ENCODE measurements around the gene CDKAL1.

The CDKAL1 gene

GRCh38 chr6:20933057-20933788 lies 399.0 kb downstream of the CDKAL1 start:
- peak; percentile 92 for DNase-seq

GRCh38 chr6:20936949-20937348 lies 402.7 kb downstream of the CDKAL1 start:
- no peak for DNase-seq

GRCh38 chr6:20939161-20939775 lies 405.0 kb downstream of the CDKAL1 start:
- DNase-seq, result peak; percentile 66

- DNase-seq, result no peak
Observed at GRCh38 chr6:20943040-20943627, 408.9 kb downstream of the CDKAL1 start.

- DNase-seq, result no peak
Observed at GRCh38 chr6:20943922-20944321, 409.7 kb downstream of the CDKAL1 start.

- no peak for DNase-seq
Observed at GRCh38 chr6:20946022-20946421, 411.8 kb downstream of the CDKAL1 start.

- DNase-seq, result no peak
Observed at GRCh38 chr6:20946890-20947289, 412.6 kb downstream of the CDKAL1 start.

GRCh38 chr6:20947977-20948376 lies 413.7 kb downstream of the CDKAL1 start:
- no peak for DNase-seq

- DNase-seq, result no peak
Observed at GRCh38 chr6:20948556-20948955, 414.3 kb downstream of the CDKAL1 start.

- DNase-seq, result no peak
Observed at GRCh38 chr6:20949138-20949537, 414.9 kb downstream of the CDKAL1 start.

GRCh38 chr6:20952699-20953474 lies 418.6 kb downstream of the CDKAL1 start:
- peak; percentile 71 for DNase-seq

- DNase-seq, result peak; percentile 37
Observed at GRCh38 chr6:20954315-20954714, 420.1 kb downstream of the CDKAL1 start.

GRCh38 chr6:20955131-20955530 lies 420.9 kb downstream of the CDKAL1 start:
- no peak for DNase-seq

- DNase-seq, result no peak
Observed at GRCh38 chr6:20955751-20956150, 421.5 kb downstream of the CDKAL1 start.

- no peak for DNase-seq
Observed at GRCh38 chr6:20960067-20960466, 425.8 kb downstream of the CDKAL1 start.

- DNase-seq, result no peak
Observed at GRCh38 chr6:20965276-20965675, 431.0 kb downstream of the CDKAL1 start.

- DNase-seq, result no peak
Observed at GRCh38 chr6:20965915-20966314, 431.7 kb downstream of the CDKAL1 start.

- DNase-seq, result no peak
Observed at GRCh38 chr6:20969551-20969950, 435.3 kb downstream of the CDKAL1 start.

GRCh38 chr6:20976391-20976918 lies 442.2 kb downstream of the CDKAL1 start:
- DNase-seq, result no peak

- DNase-seq, result no peak
Observed at GRCh38 chr6:20978151-20978614, 443.9 kb downstream of the CDKAL1 start.

- DNase-seq, result no peak
Observed at GRCh38 chr6:20979076-20979475, 444.8 kb downstream of the CDKAL1 start.

GRCh38 chr6:20983961-20984360 lies 449.7 kb downstream of the CDKAL1 start:
- DNase-seq, result no peak

GRCh38 chr6:20985821-20986220 lies 451.6 kb downstream of the CDKAL1 start:
- DNase-seq, result no peak

Measured in NCI-H1105 treated with DMSO at 0.1 percent for 48 hours (cell line).